ENCODE measurements around the gene ACOT8.

The ACOT8 gene

DNA sequence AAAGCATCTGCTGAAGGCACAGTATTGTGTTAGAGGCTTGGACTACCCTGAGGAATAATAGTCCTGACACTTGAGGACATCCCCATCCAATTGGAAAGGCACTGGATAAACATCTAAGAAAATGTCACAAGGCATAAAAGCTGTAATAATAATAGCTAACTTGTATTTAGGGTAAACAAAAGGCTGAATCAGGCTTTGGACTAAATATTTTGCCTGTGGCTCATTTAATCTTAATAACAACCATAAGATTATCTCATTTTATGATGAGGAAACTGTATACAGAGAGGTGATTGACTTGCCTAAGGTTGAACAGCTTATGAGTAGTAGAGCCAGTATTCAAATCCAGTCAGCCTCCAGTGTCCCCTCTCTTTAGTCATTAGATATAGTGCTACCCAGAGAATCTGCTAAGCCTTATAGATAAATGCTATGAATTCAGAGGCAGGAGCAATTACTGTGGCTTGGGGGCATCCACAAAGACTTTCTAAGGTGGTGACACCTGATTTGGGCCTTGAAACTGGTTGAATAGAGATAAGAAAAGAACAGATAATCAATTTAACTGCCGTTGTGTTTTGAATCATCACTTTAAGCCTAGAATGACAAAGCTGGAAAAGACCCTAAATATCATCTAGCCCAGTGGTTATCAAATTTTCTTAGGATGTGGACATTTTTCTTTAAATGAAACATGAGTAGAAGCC, 16.4 kb upstream of the ACOT8 start:
- H3K27ac Mint-ChIP-seq = no peak overlapping the region
- ATAC-seq (no peak), DNase-seq (no peak)
- H3K4me3 Mint-ChIP-seq = no peak overlapping the region
- H3K27me3 Mint-ChIP-seq = no peaks in the 10 kb centered on the region
- H3K4me1 Mint-ChIP-seq = no peaks in the 10 kb centered on the region
- H3K9me3 Mint-ChIP-seq = no peaks in the 10 kb centered on the region

DNA sequence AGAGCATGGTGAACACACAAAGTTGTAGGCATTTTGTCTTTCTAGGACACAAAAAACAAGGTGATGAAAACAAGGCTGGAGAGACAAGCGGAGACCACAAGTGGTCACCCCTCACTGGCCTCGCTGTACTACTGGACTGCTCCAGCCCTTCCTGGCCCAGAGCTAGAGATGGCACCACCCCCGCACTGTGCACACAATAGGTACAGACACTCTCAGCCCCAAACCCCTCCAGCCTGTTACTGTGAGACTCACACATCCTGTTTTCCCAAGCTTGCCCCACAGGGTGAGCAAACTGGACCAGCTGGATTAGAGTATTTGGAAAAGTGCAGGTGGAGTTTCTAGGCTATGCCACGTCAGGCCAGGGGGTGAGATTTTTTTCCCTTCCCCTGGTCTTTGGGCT, 15.4 kb upstream of the ACOT8 start:
- no peaks in the 10 kb centered on the region for H3K27me3 Mint-ChIP-seq
- no peaks in the 10 kb centered on the region for H3K9me3 Mint-ChIP-seq
- no peak for DNase-seq
- no peak for ATAC-seq
- H3K4me1 Mint-ChIP-seq = no peaks in the 10 kb centered on the region
- no peak overlapping the region for H3K27ac Mint-ChIP-seq
- H3K4me3 Mint-ChIP-seq = no peak overlapping the region

DNA sequence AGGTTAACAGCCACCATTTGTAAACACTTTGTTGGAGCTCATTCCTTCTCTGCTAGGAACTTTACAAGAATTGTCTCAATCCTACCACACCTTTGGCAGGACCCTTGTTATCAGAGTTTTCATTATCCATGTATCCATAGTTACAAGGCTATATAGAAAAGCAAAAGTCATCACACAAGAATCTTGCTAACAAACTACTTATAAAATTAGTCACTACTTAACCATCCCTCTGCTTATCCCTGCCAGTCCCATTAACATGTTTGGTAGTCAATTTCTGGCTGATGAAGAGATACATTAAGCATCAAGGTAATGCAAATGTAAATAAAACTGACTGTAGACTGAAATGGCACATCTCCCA, 10.6 kb upstream of the ACOT8 start:
- Mint-ChIP-seq H3K4me1 (no peaks in the 10 kb centered on the region), H3K27ac (no peak overlapping the region), H3K9me3 (no peaks in the 10 kb centered on the region), H3K4me3 (no peak overlapping the region), H3K27me3 (no peaks in the 10 kb centered on the region)
- ATAC-seq (no peak), DNase-seq (no peak)

DNA sequence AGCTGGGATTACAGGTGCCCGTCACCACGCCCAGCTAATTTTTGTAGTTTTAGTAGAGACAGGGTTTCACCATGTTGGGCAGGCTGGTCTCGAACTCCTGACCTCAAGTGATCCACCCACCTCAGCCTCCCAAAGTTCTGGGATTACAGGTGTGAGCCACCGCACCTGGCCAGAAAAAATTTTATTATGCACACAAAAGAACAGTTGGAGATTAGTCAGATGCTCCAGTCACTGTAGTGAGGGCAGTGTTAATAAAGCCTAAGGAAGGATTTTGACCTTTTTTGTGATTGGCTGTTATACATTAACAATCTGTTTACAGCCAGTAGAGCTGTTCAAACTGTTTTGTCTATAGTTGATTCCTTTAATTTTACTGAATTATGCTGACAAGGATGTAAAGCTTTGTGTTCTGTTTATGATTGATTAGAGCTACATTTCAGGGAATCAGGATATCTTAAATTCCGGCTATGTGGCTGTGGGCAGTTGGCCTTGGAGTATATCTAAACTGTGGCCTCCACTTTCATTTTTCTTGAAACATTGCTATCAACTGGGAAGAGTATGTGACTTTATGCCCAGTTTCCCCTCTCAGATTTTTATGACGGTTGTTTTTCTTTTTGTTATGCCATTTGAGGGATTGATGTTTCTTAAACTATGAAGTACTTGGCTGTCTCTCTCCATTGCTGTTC, 10.1 kb upstream of the ACOT8 start:
- Mint-ChIP-seq H3K4me1 (no peaks in the 10 kb centered on the region), H3K27ac (no peak overlapping the region), H3K9me3 (no peaks in the 10 kb centered on the region), H3K27me3 (no peaks in the 10 kb centered on the region), H3K4me3 (no peak overlapping the region)
- ATAC-seq (no peak), DNase-seq (no peak)

DNA sequence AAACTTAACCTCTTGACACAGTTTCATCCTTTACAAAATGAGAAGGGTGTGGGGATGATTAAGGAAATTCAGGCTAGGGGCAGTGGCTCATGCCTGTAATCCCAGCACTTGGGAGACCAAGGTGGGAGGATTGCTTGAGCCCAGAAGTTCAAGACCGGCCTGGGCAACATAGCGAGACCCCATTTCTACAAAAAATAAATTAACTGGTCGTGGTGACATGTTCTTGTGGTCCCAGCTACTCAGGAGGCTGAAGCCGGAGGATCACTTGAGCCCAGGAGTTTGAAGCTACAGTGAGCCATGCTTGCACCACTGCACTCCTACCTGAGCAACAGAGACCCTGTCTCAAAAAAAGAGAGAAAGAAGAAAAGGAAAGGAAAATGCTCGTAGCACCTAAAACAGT, 9.3 kb upstream of the ACOT8 start:
- ATAC-seq (no peak), DNase-seq (no peak)
- H3K27me3 Mint-ChIP-seq = no peaks in the 10 kb centered on the region
- no peaks in the 10 kb centered on the region for H3K9me3 Mint-ChIP-seq
- no peak overlapping the region for H3K4me3 Mint-ChIP-seq
- no peak overlapping the region for H3K27ac Mint-ChIP-seq
- no peaks in the 10 kb centered on the region for H3K4me1 Mint-ChIP-seq

DNA sequence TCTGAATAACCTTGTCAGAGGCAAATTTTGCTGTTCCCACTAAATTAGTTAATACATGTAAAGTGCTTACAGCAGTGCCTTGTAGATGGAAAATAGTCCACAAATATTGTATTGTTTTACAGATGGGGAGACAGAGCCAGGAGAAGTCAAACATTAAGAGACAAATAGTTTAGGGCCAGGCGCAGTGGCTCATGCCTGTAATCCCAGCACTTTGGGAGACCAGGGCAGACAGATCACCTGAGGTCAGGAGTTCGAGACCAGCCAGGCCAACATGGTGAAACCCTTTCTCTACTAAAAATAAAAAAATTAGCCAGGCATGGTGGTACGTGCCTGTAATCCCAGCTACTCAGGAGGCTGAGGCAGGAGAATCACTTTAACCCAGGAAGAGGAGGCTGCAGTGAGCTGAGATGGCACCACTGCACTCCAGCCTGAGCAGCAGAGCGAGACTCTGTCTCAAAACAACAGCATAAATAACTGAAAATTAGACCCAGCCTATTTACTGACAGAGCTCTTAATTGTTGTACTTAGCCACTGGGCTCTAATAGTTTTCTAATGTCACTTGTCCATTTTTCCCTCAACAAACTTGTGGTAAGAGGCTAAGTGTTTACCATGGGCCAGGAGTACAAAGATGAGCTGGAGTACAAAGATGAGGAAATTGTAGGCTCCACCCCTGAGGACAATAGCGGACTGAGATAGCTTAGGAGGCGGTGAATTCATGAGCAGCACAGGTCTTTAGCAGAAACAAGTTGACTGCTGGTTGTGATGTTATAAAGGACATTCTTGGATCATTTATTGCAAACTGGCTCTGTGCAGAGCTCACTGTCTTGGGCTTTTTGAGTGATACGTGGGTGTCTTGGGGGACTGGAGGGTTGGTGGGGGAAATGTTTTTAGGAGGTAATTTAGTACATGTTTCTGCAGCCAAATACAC, 6.6 kb upstream of the ACOT8 start:
- no peak for DNase-seq
- H3K27me3 Mint-ChIP-seq = no peaks in the 10 kb centered on the region
- no peak for ATAC-seq
- H3K4me1 Mint-ChIP-seq = peaks cover 14% of the 10 kb centered on the region
- H3K9me3 Mint-ChIP-seq = no peaks in the 10 kb centered on the region
- no peak overlapping the region for H3K27ac Mint-ChIP-seq
- H3K4me3 Mint-ChIP-seq = no peak overlapping the region

DNA sequence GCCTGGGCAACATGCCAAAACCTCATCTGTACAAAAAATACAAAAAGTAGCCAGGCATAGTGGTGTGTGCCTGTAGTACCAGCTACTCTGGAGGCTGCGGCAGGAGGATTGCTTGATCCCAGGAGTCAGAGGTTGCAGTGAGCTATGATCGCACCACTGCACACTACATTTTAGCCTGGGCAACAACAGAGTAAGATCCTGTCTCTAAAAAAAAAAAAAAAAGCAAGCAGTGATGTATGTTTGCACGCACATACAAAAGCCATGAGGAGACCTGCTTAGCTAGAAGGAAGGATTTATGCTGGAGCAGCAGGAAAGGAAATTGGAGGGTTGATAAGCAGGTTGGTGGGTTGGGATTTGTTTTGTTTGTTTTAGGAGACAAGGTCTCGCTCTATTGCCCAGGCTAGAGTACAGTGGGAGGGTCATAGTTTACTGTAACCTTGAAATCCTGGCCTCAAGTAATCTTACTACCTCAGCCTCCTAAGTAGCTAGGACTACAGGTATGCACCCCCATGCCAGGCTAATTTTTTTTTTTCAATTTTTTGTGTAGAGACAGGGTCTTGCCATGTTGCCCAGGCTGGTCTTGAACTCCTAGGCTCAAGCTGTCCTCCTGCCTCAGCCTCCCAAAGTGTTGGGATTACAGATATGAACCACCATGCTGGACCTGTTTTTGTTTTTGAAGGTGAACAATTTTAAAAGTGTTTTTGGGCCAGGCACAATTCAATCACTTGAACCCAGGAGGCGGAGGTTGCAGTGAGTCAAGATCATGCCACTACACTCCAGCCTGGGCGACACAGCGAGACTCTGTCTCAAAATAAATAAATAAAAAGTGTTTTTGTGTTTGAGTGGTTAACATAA, 4.3 kb upstream of the ACOT8 start:
- Mint-ChIP-seq H3K27me3 (no peaks in the 10 kb centered on the region), H3K4me3 (no peak overlapping the region), H3K27ac (peak overlapping the region in 1 of 2 donors; percentile 1), H3K4me1 (peaks cover 31% of the 10 kb centered on the region), H3K9me3 (no peaks in the 10 kb centered on the region)
- no peak for DNase-seq
- ATAC-seq = no peak

DNA sequence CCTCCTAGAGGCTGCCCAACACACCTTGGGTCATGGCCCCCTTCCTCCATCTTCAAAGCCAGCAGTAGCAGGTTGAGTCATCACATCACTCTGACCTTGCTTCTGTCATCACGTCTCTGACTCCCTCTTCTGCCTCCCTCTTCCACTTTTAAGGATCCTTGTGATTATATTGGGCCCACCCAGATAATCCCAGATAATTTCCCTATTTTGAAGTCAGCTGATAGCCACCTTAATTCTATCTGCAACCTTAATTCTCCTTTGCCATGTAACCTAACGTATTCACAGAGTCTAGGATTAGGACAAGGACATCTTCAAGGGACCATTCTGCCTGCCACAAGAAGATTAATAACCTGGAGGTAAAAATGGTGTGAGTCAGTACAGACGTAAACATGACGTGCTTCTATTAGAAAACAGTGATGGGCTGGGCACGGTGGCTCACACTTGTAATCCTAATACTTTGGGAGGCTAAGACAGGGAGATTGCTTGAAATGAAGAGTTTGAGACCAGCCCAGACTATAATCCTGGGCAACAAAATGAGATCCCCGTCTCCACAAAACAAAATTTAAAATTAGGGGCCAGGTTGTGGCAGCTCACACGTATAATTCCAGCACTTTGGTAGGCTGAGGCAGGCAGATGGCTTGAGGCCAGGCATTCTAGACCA, 3.5 kb upstream of the ACOT8 start:
- ATAC-seq = no peak
- Mint-ChIP-seq H3K27me3 (no peaks in the 10 kb centered on the region), H3K9me3 (no peaks in the 10 kb centered on the region), H3K27ac (no peak overlapping the region), H3K4me1 (peaks cover 38% of the 10 kb centered on the region), H3K4me3 (no peak overlapping the region)
- DNase-seq = no peak

DNA sequence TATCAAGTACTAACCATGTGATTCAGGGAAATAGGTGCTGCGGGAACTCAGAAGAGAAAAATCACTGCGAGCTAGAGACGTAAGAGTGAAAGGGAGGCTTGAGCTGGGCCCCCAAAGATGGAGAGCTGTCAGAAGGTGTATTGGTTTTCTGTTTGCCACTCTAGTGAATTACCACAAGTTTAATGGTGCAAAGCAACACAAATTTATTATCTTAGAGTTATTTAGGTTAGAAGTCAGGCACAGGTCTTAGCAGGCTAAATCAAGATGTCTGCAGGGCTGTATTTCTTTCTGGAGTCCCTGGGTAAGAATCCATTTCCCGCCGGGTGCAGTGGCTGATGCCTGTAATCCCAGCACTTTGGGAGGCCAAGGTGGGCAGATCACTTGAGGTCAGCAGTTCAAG, 2.7 kb upstream of the ACOT8 start:
- H3K9me3 Mint-ChIP-seq = no peaks in the 10 kb centered on the region
- no peak for ATAC-seq
- no peak for DNase-seq
- H3K4me3 Mint-ChIP-seq = no peak overlapping the region
- H3K4me1 Mint-ChIP-seq = peaks cover 44% of the 10 kb centered on the region
- no peaks in the 10 kb centered on the region for H3K27me3 Mint-ChIP-seq
- H3K27ac Mint-ChIP-seq = no peak overlapping the region

DNA sequence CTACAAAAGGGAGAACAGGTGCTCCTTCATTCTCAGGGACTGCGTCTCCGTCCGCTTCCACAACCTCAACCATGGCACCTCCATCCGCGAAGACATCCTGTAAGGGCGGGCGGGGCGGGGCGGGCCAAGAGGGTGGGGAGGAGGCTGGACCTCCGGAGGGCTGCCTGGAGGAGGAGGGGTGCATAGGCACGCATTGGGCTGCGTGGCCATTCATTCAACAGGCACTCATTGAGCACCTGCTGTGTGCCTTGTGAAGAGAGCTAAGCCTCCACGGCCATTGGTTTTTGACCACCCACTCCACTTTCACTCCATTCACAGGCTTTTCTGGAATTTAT, 657 bp upstream of the ACOT8 start:
- ATAC-seq (peak; percentile 64), DNase-seq (no peak)
- Mint-ChIP-seq H3K4me1 (peaks cover 60% of the 10 kb centered on the region), H3K4me3 (peak overlapping the region; percentile 94 to 98), H3K27me3 (no peaks in the 10 kb centered on the region), H3K27ac (peak overlapping the region; percentile 99), H3K9me3 (no peaks in the 10 kb centered on the region)

DNA sequence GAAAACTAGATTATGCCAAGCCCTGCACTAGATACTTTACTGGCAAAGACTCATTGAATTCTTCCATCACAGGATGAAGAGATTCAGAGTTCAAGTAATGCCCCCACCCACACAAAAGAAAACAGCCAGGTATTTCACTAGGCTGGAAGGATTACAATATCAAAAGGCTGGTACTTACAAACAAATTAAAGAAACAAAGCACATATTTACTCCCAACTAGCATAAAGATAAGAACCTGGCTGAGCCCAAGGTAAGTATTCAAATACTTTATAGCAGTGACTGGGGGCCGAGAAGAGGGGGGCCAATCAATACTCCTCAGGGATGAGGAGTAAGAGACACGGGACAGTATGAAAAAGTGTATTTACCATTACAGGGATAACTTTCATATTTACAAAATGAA, 3.7 kb downstream of the ACOT8 start:
- H3K27ac Mint-ChIP-seq = no peak overlapping the region
- no peak overlapping the region for H3K4me3 Mint-ChIP-seq
- DNase-seq = no peak
- no peaks in the 10 kb centered on the region for H3K9me3 Mint-ChIP-seq
- no peak for ATAC-seq
- H3K4me1 Mint-ChIP-seq = peaks cover 47% of the 10 kb centered on the region
- H3K27me3 Mint-ChIP-seq = no peaks in the 10 kb centered on the region

DNA sequence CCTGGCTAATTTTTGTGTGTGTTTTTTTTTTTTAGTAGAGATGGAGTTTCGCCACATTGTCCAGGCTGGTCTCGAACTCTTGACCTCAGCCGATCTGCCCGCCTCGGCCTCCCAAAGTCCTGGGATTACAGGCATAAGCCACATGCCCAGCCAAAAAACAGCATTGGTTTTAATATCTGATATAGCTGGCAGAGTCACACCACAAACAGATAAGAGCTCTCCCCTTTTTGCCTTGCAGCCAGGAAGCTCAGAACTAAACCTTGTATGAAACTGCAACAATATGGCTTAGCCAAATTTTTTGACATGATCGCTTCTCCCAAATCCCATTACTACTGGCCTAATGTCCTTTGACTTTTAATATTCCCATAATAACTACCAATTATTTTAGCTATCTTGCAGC, 4.9 kb downstream of the ACOT8 start:
- Mint-ChIP-seq H3K4me3 (no peak overlapping the region), H3K27me3 (no peaks in the 10 kb centered on the region), H3K27ac (no peak overlapping the region), H3K4me1 (peaks cover 39% of the 10 kb centered on the region), H3K9me3 (no peaks in the 10 kb centered on the region)
- DNase-seq = no peak
- no peak for ATAC-seq

DNA sequence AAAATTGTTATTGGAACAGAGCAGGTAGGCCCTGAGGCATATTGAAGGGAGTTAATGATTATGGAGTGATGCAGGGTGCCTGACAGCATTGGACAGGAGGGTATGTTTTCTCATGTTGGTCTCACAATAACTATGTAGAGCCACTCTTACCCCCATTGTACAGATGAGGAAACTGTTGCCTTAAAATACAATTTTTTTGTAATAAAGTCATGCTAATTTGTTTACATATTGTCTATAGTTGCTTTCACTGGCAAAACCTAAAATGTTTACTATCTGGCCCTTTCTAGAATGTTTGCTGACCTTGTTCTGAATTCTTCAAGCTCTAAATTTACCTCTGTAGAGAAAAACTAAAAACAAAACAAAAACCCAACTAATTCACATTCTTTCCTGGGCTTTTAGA, 5.7 kb downstream of the ACOT8 start:
- Mint-ChIP-seq H3K4me1 (peaks cover 36% of the 10 kb centered on the region), H3K9me3 (no peaks in the 10 kb centered on the region), H3K27ac (peak overlapping the region in 1 of 2 donors; percentile 69), H3K27me3 (no peaks in the 10 kb centered on the region), H3K4me3 (no peak overlapping the region)
- no peak for DNase-seq
- ATAC-seq = no peak

DNA sequence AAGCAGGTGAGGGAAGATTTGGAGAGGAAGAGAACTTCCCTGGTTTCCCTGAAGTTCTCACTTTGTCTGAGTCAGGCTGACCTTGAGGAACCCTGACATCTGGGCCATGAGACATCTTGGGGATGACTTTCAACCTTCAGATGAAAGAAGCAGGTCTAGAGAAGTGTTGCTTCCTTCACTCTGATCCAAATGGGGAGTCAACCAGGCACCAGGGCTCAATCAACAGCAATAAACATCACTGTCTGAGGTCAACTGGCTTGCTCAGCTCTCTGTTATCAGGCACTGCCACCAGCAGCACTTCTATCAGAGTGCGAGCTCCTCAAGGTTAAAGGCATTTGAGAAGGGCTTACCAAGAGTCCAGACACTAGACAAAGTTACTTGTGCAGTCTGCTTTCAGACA, 6.3 kb downstream of the ACOT8 start:
- peak overlapping the region in 1 of 2 donors; percentile 12 for H3K27ac Mint-ChIP-seq

DNA sequence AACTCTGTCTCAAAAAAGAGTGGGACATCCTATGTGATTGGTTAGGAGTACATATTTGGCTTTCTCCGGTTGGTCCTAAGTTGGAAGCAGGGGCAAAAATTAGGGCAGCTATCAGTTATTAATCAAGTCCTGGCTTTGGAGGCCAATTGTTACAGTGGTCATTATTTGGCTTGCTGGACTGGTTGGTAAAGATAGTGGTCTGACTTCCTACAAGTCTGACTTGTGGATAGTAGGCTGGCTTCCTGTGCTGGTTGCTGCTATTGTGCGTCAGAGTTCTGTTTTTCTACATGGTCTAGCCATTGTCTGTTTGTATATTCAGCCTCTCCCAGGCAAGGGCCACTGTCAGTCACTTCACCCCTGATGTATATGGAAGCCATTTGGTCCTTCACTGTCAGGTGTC, 7.0 kb downstream of the ACOT8 start:
- Mint-ChIP-seq H3K9me3 (no peaks in the 10 kb centered on the region), H3K4me3 (no peak overlapping the region), H3K27ac (no peak overlapping the region), H3K4me1 (peaks cover 26% of the 10 kb centered on the region), H3K27me3 (no peaks in the 10 kb centered on the region)
- ATAC-seq (no peak), DNase-seq (no peak)

More for the DNA sequence above, 6.3 kb downstream of the ACOT8 start:
- DNase-seq (no peak), ATAC-seq (no peak)
- Mint-ChIP-seq H3K4me3 (no peak overlapping the region), H3K9me3 (no peaks in the 10 kb centered on the region), H3K27me3 (no peaks in the 10 kb centered on the region), H3K4me1 (peaks cover 30% of the 10 kb centered on the region)
